Mucosa of descending colon (tissue), 3 donors: ENCODE data around the gene LEF1. TPM values are rescaled to one million over a fixed set of nuclear protein-coding genes. Genes with fewer than 3 reads are reported as not detected.
A peak's percentile ranks its signal among the peaks of the same experiment; 100 is the strongest.

Experiments used
- ATAC-seq: fragments of 200-7000 bp; cut with Tn5 transposase; one replicate; pipeline ENCODE4 v1.9.1; 2020; ENCODE audit warnings: mild to moderate bottlenecking, moderate library complexity
- DNase-seq, 3 donors: peaks; one replicate each; pipeline ENCODE4 v3.0.0-alpha.2; 2020
- H3K36me3 ChIP-seq: fragments of 200-600 bp; one replicate; pipeline ENCODE4 v1.8.0; 2021; ENCODE audit warnings: low read depth, mild to moderate bottlenecking
- H3K4me1 ChIP-seq: fragments of 200-600 bp; one replicate; pipeline ENCODE4 v1.8.0; 2021; ENCODE audit warnings: low read depth, mild to moderate bottlenecking
- H3K4me3 ChIP-seq: fragments of 200-600 bp; one replicate; pipeline ENCODE4 v1.8.0; 2021; ENCODE audit warnings: mild to moderate bottlenecking
- H3K9me3 ChIP-seq: fragments of 200-600 bp; one replicate; pipeline ENCODE4 v1.8.0; 2021; ENCODE audit warnings: mild to moderate bottlenecking
- CTCF ChIP-seq: fragments of 200-600 bp; IDR thresholded peaks from one replicate; pipeline ENCODE4 v1.8.0; 2022; ENCODE audit warnings: antibody characterized with exemption, mild to moderate bottlenecking
- intact Hi-C, 2 donors: fragments of 100-400 bp; cut with DNase I in 1 of 2; cut with micrococcal nuclease in 1 of 2; formaldehyde crosslinking; loops; one replicate each; pipeline versions ENCODE4 v1.11.0 to v1.11.1; 2022; cut with DNase I, micrococcal nuclease
- total RNA-seq, 3 donors: library from RNA; stranded (reverse); fragmentation: NEBNext Ultra II Directional in 2 of 3; extraction: Animal tissue kit (Norgen Biotek cat#: 25700) in 2 of 3; gene quantifications; one replicate each; pipeline versions ENCODE4 v1.2.1 to v1.2.4, GENCODE V29; 2021 to 2023
- donor health status: DM: no; HTN: no; CAD: no; lungs with moderate emphysema.
- donor health status: DM: no; HTN: no; CAD: no.
- donor health status: DM: no; HTN: yes; CAD: no.

Gene LEF1
- total RNA-seq, 3 donors from 2014 or later = 2.2 to 3.9 (median 2.5) TPM

DNA sequence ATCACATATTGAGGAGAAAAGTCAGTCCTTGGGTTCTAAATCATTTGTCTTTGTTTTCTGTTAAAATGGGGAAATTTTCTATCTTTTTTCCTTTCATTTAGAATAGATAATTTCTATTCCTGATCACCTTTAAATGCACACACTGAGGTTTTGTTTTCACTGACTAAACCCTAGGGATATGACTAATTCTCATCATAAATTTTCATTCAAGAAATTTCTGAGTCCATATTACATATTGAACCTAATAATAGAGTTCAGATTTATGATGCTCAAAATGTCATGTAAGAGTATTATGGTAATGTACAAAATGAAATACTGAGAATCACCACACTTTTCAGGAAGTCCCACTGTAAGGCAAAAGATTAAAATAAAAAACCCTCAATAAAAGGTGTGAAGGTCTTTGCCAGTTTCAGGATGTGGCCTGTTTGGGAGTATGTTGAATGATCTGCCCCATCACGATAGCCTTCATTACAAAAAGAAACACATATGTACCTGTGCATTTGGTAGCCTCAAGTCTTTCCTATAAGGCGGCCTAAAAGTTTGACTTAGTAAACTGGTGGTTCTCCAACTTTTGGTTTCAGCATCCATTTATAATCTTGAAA lies 49.4 kb downstream of the LEF1 start:
- no peak for ATAC-seq
- Histone ChIP-seq H3K36me3 (no peaks in the 10 kb centered on the region), H3K4me3 (no peak overlapping the region), H3K9me3 (no peaks in the 10 kb centered on the region), H3K4me1 (peaks cover 3% of the 10 kb centered on the region)
- intact Hi-C loops = no loop called here
- DNase-seq = no peak
- no peak for TF ChIP-seq CTCF

- no peak for DNase-seq
Observed at GRCh38 chr4:108118505-108118904, 50.2 kb downstream of the LEF1 start.

GRCh38 chr4:108117418-108118182 lies 51.1 kb downstream of the LEF1 start:
- intact Hi-C loops = no loop called here
- H3K4me3 ChIP-seq = no peak overlapping the region
- no peak for TF ChIP-seq CTCF
- ATAC-seq (no peak), DNase-seq (no peak)
- no peaks in the 10 kb centered on the region for H3K36me3 ChIP-seq
- H3K9me3 ChIP-seq = no peaks in the 10 kb centered on the region
- peaks cover 3% of the 10 kb centered on the region for H3K4me1 ChIP-seq

More at GRCh38 chr4:108118505-108118904, 50.2 kb downstream of the LEF1 start:
- Histone ChIP-seq H3K9me3 (no peaks in the 10 kb centered on the region), H3K4me3 (no peak overlapping the region), H3K4me1 (peaks cover 3% of the 10 kb centered on the region), H3K36me3 (no peaks in the 10 kb centered on the region)
- intact Hi-C loops = no loop called here
- no peak for TF ChIP-seq CTCF
- ATAC-seq = peak; percentile 74

GRCh38 chr4:108116423-108117168 lies 52.1 kb downstream of the LEF1 start:
- Histone ChIP-seq H3K36me3 (no peaks in the 10 kb centered on the region), H3K9me3 (no peaks in the 10 kb centered on the region), H3K4me1 (peaks cover 3% of the 10 kb centered on the region), H3K4me3 (no peak overlapping the region)
- ATAC-seq (peak; percentile 25), DNase-seq (no peak)
- no peak for TF ChIP-seq CTCF
- intact Hi-C loops = no loop called here

DNA sequence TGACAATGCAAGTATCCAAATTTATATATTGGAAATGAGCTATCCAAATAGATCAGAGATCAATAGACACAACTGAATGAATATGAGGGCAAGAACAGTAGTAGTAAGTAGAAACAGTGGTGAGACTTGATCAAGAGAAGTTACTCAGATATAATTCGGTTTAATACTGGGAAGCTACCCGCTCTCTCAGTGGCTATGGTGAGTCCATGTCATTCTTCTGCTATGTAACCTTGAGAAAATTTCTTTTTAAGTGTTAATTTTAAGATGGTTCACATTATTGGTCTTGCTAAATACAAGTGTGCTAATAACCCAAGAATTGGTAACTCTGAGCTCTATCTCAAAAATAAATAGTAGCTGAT lies 53.6 kb downstream of the LEF1 start:
- H3K4me1 ChIP-seq = peaks cover 3% of the 10 kb centered on the region
- no peak for ATAC-seq
- intact Hi-C loops = no loop called here
- H3K36me3 ChIP-seq = no peaks in the 10 kb centered on the region
- DNase-seq = no peak
- no peak for TF ChIP-seq CTCF
- H3K9me3 ChIP-seq = no peaks in the 10 kb centered on the region
- no peak overlapping the region for H3K4me3 ChIP-seq
